ENCODE results near the gene TNF. TPM values are rescaled to one million over a fixed set of nuclear protein-coding genes. Genes with fewer than 3 reads are reported as not detected.

The TNF gene
- total RNA-seq, 2 experiments from 2014 or later = 2.5 to 3.5 TPM

GRCh38 chr6:31529329-31530150, 45.8 kb upstream of the TNF start:
- POLR2A ChIA-PET = no interaction called here
- TF ChIP-seq CTCF (conservative IDR thresholded peaks at IDR 0.05; ENCODE audit: low read length) (no peak), EZH2phosphoT487 (IDR thresholded peaks at IDR 0.05; ENCODE audit: borderline replicate concordance, low read depth, low read length) (no peak)

DNA sequence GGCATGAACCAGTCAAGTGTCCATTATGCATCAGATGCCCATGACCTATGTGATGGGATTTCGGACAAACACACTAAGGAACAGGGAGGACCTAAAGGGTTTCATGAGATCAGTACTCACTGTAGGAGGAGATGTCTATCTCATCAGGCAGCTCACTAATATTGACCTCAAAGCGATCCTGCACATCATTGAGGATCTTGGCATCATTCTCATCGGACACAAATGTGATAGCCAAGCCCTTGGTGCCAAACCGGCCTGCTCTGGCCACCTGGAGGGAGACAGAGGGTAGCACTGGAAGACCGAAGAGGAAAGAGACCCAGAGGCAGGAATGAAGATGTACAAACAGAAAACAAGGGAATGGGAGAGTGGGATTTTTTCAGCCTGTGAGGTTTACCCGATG, 44.7 kb upstream of the TNF start:
- CTCF ChIA-PET (ENCODE audit: unreplicated experiment) = interaction anchor here (0.7 kb wide), 1 partner anchor 9 kb away, joined by 4 read pairs; no protein-coding TSS in a partner anchor
- DNase-seq (ENCODE audit: low spot score) = no peak
- Histone ChIP-seq H3K36me3 (ENCODE audit: insufficient read depth, low read length) (peaks cover 75% of the 10 kb centered on the region), H3K4me1 (ENCODE audit: insufficient read depth, low read length, poor library complexity, severe bottlenecking) (no peaks in the 10 kb centered on the region), H3K4me2 (ENCODE audit: low read length) (no peak overlapping the region), H2AFZ (ENCODE audit: low read length) (no peak overlapping the region), H3K9me3 (ENCODE audit: low read length) (no peaks in the 10 kb centered on the region), H3K4me3 (ENCODE audit: low read depth, low read length, poor library complexity, severe bottlenecking) (no peak overlapping the region), H3K79me2 (ENCODE audit: insufficient read depth, low read depth, low read length) (peaks cover 15% of the 10 kb centered on the region; the same call in 1 of the 2 replicates), H3K27ac (ENCODE audit: low read depth, low read length, poor library complexity, severe bottlenecking) (no peak overlapping the region), H4K20me1 (ENCODE audit: insufficient read depth, low read length) (peaks cover 12% of the 10 kb centered on the region), H3K9me2 (ENCODE audit: insufficient read depth, low read length) (no peaks in the 10 kb centered on the region)
- TF ChIP-seq EZH2phosphoT487 (IDR thresholded peaks at IDR 0.05; ENCODE audit: borderline replicate concordance, low read depth, low read length) = no peak
- no peak for TF ChIP-seq CTCF (conservative IDR thresholded peaks at IDR 0.05; ENCODE audit: low read length)
- TSS peak; percentile 14 for BruUV-seq (replicated peaks)
- POLR2A ChIA-PET = interaction anchor here (0.6 kb wide), 1 partner anchor 53 kb away, joined by 3 read pairs; no protein-coding TSS in a partner anchor
- intact Hi-C loops (cut with micrococcal nuclease; ENCODE audit: unreplicated experiment) = no loop called here

More at GRCh38 chr6:31529329-31530150, 45.8 kb upstream of the TNF start:
- peaks cover 64% of the 10 kb centered on the region for H3K36me3 ChIP-seq (ENCODE audit: insufficient read depth, low read length)
- H3K4me2 ChIP-seq (ENCODE audit: low read length) = no peak overlapping the region
- no TSS peak for BruUV-seq (replicated peaks)
- CTCF ChIA-PET (ENCODE audit: unreplicated experiment) = no interaction called here
- no peaks in the 10 kb centered on the region for H3K9me2 ChIP-seq (ENCODE audit: insufficient read depth, low read length)
- intact Hi-C loops (cut with micrococcal nuclease; ENCODE audit: unreplicated experiment) = no loop called here
- no peaks in the 10 kb centered on the region for H3K4me1 ChIP-seq (ENCODE audit: insufficient read depth, low read length, poor library complexity, severe bottlenecking)
- H3K27ac ChIP-seq (ENCODE audit: low read depth, low read length, poor library complexity, severe bottlenecking) = no peak overlapping the region
- no peak overlapping the region for H3K4me3 ChIP-seq (ENCODE audit: low read depth, low read length, poor library complexity, severe bottlenecking)
- H2AFZ ChIP-seq (ENCODE audit: low read length) = no peak overlapping the region
- H4K20me1 ChIP-seq (ENCODE audit: insufficient read depth, low read length) = peaks cover 9% of the 10 kb centered on the region; the same call in 1 of the 2 replicates
- DNase-seq (ENCODE audit: low spot score) = no peak
- H3K9me3 ChIP-seq (ENCODE audit: low read length) = no peaks in the 10 kb centered on the region
- H3K79me2 ChIP-seq (ENCODE audit: insufficient read depth, low read depth, low read length) = peaks cover 3% of the 10 kb centered on the region; the same call in 1 of the 2 replicates

DNA sequence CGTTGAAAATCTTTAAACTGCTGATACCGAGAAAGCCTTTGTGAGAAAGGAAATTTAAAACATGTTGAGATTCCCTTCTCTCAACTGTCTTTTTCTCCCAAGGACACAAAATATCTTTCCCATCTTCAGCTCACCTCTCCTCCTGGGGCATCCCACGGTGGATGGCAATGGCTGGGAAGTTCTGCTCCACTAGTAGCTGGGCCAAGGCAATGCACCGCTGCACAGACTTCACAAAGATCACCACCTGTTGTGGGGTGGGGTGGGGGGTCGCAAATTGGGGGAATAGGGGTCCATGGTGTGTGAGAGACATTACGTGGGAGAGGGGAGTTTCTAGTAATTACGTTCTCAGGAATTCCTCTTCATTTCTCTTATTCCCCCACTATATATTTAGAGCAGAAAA, 44.2 kb upstream of the TNF start:
- Histone ChIP-seq H4K20me1 (ENCODE audit: insufficient read depth, low read length) (peaks cover 17% of the 10 kb centered on the region), H2AFZ (ENCODE audit: low read length) (no peak overlapping the region), H3K9me3 (ENCODE audit: low read length) (no peaks in the 10 kb centered on the region), H3K4me3 (ENCODE audit: low read depth, low read length, poor library complexity, severe bottlenecking) (no peak overlapping the region), H3K27ac (ENCODE audit: low read depth, low read length, poor library complexity, severe bottlenecking) (no peak overlapping the region), H3K9me2 (ENCODE audit: insufficient read depth, low read length) (no peaks in the 10 kb centered on the region), H3K4me1 (ENCODE audit: insufficient read depth, low read length, poor library complexity, severe bottlenecking) (no peaks in the 10 kb centered on the region), H3K79me2 (ENCODE audit: insufficient read depth, low read depth, low read length) (peaks cover 20% of the 10 kb centered on the region), H3K36me3 (ENCODE audit: insufficient read depth, low read length) (peaks cover 80% of the 10 kb centered on the region), H3K4me2 (ENCODE audit: low read length) (no peak overlapping the region)
- TF ChIP-seq EZH2phosphoT487 (IDR thresholded peaks at IDR 0.05; ENCODE audit: borderline replicate concordance, low read depth, low read length) (no peak), CTCF (conservative IDR thresholded peaks at IDR 0.05; ENCODE audit: low read length) (no peak)
- no peak for DNase-seq (ENCODE audit: low spot score)
- no TSS peak for BruUV-seq (replicated peaks)
- ChIA-PET POLR2A (interaction anchor here (0.6 to 1.4 kb wide), 5 partner anchors 10 to 304 kb away, joined by 3 to 6 read pairs (median 4); no protein-coding TSS in a partner anchor), CTCF (ENCODE audit: unreplicated experiment) (interaction anchor here (0.7 kb wide), 1 partner anchor 9 kb away, joined by 4 read pairs; no protein-coding TSS in a partner anchor)
- intact Hi-C loops (cut with micrococcal nuclease; ENCODE audit: unreplicated experiment) = no loop called here
